Measurements from ENCODE around the gene EGFLAM.

DNA sequence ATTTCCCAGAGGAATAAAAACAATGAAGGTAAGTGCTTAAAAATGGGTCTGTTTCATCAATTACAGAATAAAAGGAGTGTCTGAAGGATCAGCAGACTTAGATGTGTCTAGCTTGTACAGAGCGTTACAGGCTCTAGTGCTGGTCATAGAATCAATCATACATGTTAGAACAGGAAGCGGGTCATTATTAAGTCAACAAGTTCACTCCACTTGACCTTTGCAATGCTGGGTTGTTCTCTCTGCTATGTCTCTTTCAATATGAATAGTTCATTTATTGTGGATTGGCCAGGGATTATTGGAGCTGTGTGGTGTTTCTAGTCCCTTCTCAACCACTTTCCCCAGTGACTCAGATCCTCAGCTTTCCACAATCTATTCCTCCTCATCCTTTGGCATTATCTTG lies 20.7 kb upstream of the EGFLAM start:
- TF ChIP-seq NBN (IDR thresholded peaks at IDR 0.05; ENCODE audit: low read depth) (no peak), HOMEZ (CRISPR knock-in tag; IDR thresholded peaks at IDR 0.05) (no peak), CREB3 (tag; conservative IDR thresholded peaks at IDR 0.05; ENCODE audit: low read depth) (no peak), ZC3H11A (IDR thresholded peaks at IDR 0.05; ENCODE audit: low read depth, low read length) (no peak), TEAD4 (IDR thresholded peaks at IDR 0.05; ENCODE audit: low read length) (no peak), TEAD4 (CRISPR knock-in tag; IDR thresholded peaks at IDR 0.05; ENCODE audit: borderline replicate concordance) (no peak), NFYB (IDR thresholded peaks at IDR 0.05; ENCODE audit: extremely low read depth, insufficient read length) (no peak), YBX1 (IDR thresholded peaks at IDR 0.05) (no peak), POLR2A (conservative IDR thresholded peaks at IDR 0.05) (no peak), PHF21A (IDR thresholded peaks at IDR 0.05; ENCODE audit: borderline replicate concordance, low read depth) (no peak), MCM3 (IDR thresholded peaks at IDR 0.05) (no peak)

All from K562 (cell line).